K562 (cell line): ENCODE data around the gene TMIGD1. TPM values are rescaled to one million over a fixed set of nuclear protein-coding genes. Genes with fewer than 3 reads are reported as not detected.
A peak's percentile ranks its signal among the peaks of the same experiment; 100 is the strongest.

ENCODE experiments used
- CUX1 ChIP-seq: fragments of 200-800 bp; sonication (Bioruptor generic); IDR thresholded peaks from 2 replicates; pipeline ENCODE4 v1.6.1; 2016; ENCODE audit warnings: missing genetic modification characterization, missing compliant biosample characterization
- FOXA3 ChIP-seq, 2 experiments: fragments of 450-650 bp in 1 of 2; sonication (generic) in 1 of 2; formaldehyde crosslinking; IDR thresholded peaks in 1 of 2; conservative IDR thresholded peaks in 1 of 2; 2 replicates each; pipeline versions ENCODE4 v1.4.0 to v1.8.0; 2020 to 2022; ENCODE audit warnings: mild to moderate bottlenecking in 2 of 2, missing genetic modification reagents in 1 of 2
- FOXK2 ChIP-seq, 2 experiments: fragments of 450-650 bp; IDR thresholded peaks in 1 of 2; conservative IDR thresholded peaks in 1 of 2; 2 replicates each; pipeline ENCODE4 v1.6.1; 2016; ENCODE audit warnings: low read depth in 2 of 2, mild to moderate bottlenecking in 1 of 2
- PTRF ChIP-seq: fragments of 450-650 bp; IDR thresholded peaks from 2 replicates; pipeline ENCODE4 v1.6.1; 2016; ENCODE audit warnings: mild to moderate bottlenecking, missing genetic modification characterization, missing compliant biosample characterization
- ZBTB2 ChIP-seq: fragments of 450-650 bp; IDR thresholded peaks from 2 replicates; pipeline ENCODE4 v1.6.1; 2016; ENCODE audit warnings: antibody characterized with exemption
- ZNF134 ChIP-seq: fragments of 250-450 bp; sonication (Bioruptor Pico); conservative IDR thresholded peaks from 2 replicates; pipeline ENCODE4 v1.4.0; 2020
- polyA plus RNA-seq, 8 experiments: library from polyadenylated mRNA; depleted of rRNA in 4 of 8; stranded (reverse) in 5 of 8; unstranded in 3 of 8; fragments of >200 nt; fragmentation: Nextera tagmentation in 2 of 8; fragmentation: Illumina TruSeq in 1 of 8; extraction: Ambion mirVana in 2 of 8; extraction: Trizol in 1 of 8; gene quantifications; 2 replicates each; pipeline versions ENCODE4 v1.2.1 to v1.2.3, GENCODE V29; 2011 to 2014; ENCODE audit warnings: inconsistent platforms in 1 of 8, missing spikeins in 1 of 8
- total RNA-seq, 7 experiments: library from RNA; depleted of rRNA in 6 of 7; stranded (reverse); fragments of >200 nt in 6 of 7; fragmentation: Illumina TruSeq in 2 of 7; extraction: Trizol in 2 of 7; gene quantifications; 2 replicates each; pipeline versions ENCODE4 v1.2.1 to v1.2.3, GENCODE V29; 2011 to 2021; ENCODE audit warnings: low replicate concordance in 1 of 7

The TMIGD1 gene
- total and polyA plus RNA-seq, 9 of the 15 experiments (the other 6 are each of a cell fraction or from before 2014, with no cell fraction given), result not detected

DNA sequence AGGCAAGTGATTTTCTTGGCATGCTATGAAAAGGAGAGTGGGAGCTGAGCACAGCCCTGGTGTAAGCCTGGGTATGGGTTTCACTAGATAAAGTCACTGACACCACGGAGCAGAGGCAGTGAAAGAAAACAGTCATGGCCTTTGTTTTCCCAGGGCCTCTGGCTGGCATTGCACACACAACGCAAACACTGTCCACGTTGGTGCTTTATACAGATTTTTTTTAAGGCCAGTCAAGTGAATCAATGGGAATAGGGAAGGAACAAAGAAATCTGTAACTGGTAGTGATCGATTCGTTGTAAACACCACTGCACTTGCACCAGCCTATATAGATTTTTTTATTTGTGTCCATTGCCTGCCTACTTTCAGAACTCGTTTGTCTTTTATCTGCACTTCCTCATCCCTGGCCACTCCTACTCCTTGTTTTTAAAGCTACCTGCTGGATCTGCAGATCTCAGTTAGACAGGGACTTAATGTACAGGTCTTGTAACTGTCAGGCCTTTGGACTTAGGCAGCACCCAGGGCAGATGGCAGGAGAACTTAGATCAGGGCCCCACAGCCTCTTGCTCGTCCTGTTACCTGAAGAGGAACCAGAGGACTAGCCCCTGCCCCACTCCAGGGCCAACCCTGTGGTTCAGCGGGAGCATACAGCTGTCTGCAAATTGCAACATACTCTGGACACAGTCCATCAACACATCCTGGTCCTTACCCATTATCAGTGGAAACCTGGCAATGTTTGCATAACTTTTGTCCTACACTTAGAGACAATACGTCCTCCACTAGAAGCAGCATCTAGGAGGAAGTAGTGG is 10.6 kb upstream of the TMIGD1 start (continued):
- TF ChIP-seq FOXK2 (conservative IDR thresholded peaks at IDR 0.05 in 1 of 2, IDR thresholded peaks at IDR 0.05 in 1 of 2; ENCODE audit: low read depth in 2 of 2) (peak in 1 of 2 experiments; percentile 47; a peak in 1 of 4 replicates), CUX1 (0 out of 2 replicates have a peak, but pooled peaks have one; percentile 29), PTRF (tag) (no peak), ZNF134 (CRISPR knock-in tag) (no peak), FOXA3 (CRISPR knock-in tag; conservative IDR thresholded peaks at IDR 0.05 in 1 of 2, IDR thresholded peaks at IDR 0.05 in 1 of 2) (peak in 1 of 2 experiments; percentile 68; a peak in 2 of 4 replicates), ZBTB2 (no peak)
